HepG2 (cell line): ENCODE results near the gene NOXA1. TPM values are rescaled to one million over a fixed set of nuclear protein-coding genes. Genes with fewer than 3 reads are reported as not detected.

Experiments used
- ATAC-seq: fragments of 200-7000 bp; cut with Tn5 transposase; 3 replicates; pipeline ENCODE4 v1.9.1; 2020; ENCODE audit warnings: mild to moderate bottlenecking, moderate library complexity
- BruUV-seq: library from RNA; stranded (reverse); fragments of 400-500 nt; replicated peaks from 2 replicates; lab custom pipeline; 2021; lab: Mats Ljungman, UMichigan
- CTCF ChIA-PET: fragments of 300-600 bp; formaldehyde crosslinking; extraction: SDS; loops from one replicate; lab custom pipeline; 2021; ENCODE audit warnings: low total read pairs, inconsistent platforms, low intra/inter-chr PET ratio; lab: Yijun Ruan, JAX
- POLR2A ChIA-PET: fragments of 350-600 bp; sonication (Branson Sonifier 250); formaldehyde crosslinking; loops from one replicate; lab custom pipeline; 2020; ENCODE audit warnings: antibody characterized with exemption, inconsistent platforms; lab: Yijun Ruan, JAX
- DNase-seq: peaks from one replicate; pipeline ENCODE4 v3.0.0-alpha.2; 2015; ENCODE audit warnings: low spot score
- FAIRE-seq: peaks from 3 replicates; lab custom pipeline; 2011; peaks lifted over from hg19 to GRCh38; lab: Jason Lieb, UNC
- H2AFZ ChIP-seq: one replicate; pipeline ENCODE4 v1.6.1; 2011; ENCODE audit warnings: low read length, inconsistent platforms
- H3K27ac ChIP-seq: fragments of 300-600 bp; 3 replicates; pipeline ENCODE4 v1.8.0; 2011; ENCODE audit warnings: mixed run types, mild to moderate bottlenecking, mixed read lengths, low read length, inconsistent platforms; ENCODE audit not compliant: insufficient read depth; ENCODE audit errors: extremely low read length
- H3K27me3 ChIP-seq, 2 experiments: fragments of 200-600 bp in 1 of 2; 2 replicates in 1 of 2; 3 replicates in 1 of 2; pipeline versions ENCODE4 v1.6.0 to v1.8.0; 2011; ENCODE audit warnings: low read length in 2 of 2, mild to moderate bottlenecking in 2 of 2, moderate library complexity in 2 of 2, inconsistent platforms in 1 of 2; ENCODE audit not compliant: insufficient read depth in 2 of 2, control insufficient read depth in 1 of 2
- H3K36me3 ChIP-seq, 2 experiments: fragments of 200-600 bp in 1 of 2; replicated peaks in 1 of 2; 2 replicates in 1 of 2; 3 replicates in 1 of 2; pipeline versions ENCODE4 v1.5.1 to v1.8.0; 2011; ENCODE audit warnings: low read length in 2 of 2, inconsistent platforms in 1 of 2; ENCODE audit not compliant: insufficient read depth in 2 of 2, control insufficient read depth in 1 of 2
- H3K4me1 ChIP-seq: 2 replicates; pipeline ENCODE4 v1.5.1; 2012; ENCODE audit warnings: low read length, inconsistent platforms; ENCODE audit not compliant: insufficient read depth
- H3K4me2 ChIP-seq: 2 replicates; pipeline ENCODE4 v1.6.0; 2011; ENCODE audit warnings: low read depth, low read length, inconsistent platforms
- H3K4me3 ChIP-seq, 3 experiments: fragments of 200-600 bp in 1 of 3; sonication (generic), shearing (Covaris generic) in 1 of 3; replicated peaks in 1 of 3; 2 replicates each; pipeline ENCODE4 v1.5.1; 2011 to 2016; ENCODE audit warnings: low read length in 3 of 3, inconsistent platforms in 2 of 3, low read depth in 2 of 3, mild to moderate bottlenecking in 2 of 3, control low read depth in 1 of 3, mixed read lengths in 1 of 3; ENCODE audit not compliant: insufficient read depth in 1 of 3
- H3K79me2 ChIP-seq: one replicate; pipeline ENCODE4 v1.6.1; 2011; ENCODE audit warnings: low read length, inconsistent platforms; ENCODE audit not compliant: insufficient read depth
- H3K9ac ChIP-seq: 2 replicates; pipeline ENCODE4 v1.6.0; 2011; ENCODE audit warnings: mild to moderate bottlenecking, low read depth, low read length, inconsistent platforms; ENCODE audit not compliant: insufficient read depth
- H3K9me3 ChIP-seq: 2 replicates; pipeline ENCODE4 v1.5.1; 2012; ENCODE audit warnings: mild to moderate bottlenecking, low read length
- H4K20me1 ChIP-seq: 2 replicates; pipeline ENCODE4 v1.6.0; 2011; ENCODE audit warnings: inconsistent platforms, mild to moderate bottlenecking, low read length, moderate library complexity; ENCODE audit not compliant: insufficient read depth
- IRF1 ChIP-seq: sonication (generic); formaldehyde crosslinking; IDR thresholded peaks from 2 replicates; pipeline ENCODE4 v1.4.0; 2020; ENCODE audit warnings: low read depth, mild to moderate bottlenecking, missing genetic modification reagents
- MAFF ChIP-seq: IDR thresholded peaks from 2 replicates; pipeline ENCODE4 v1.6.1; 2011; ENCODE audit warnings: low read depth, low read length, improper control_type of control experiment
- MBD4 ChIP-seq: IDR thresholded peaks from 2 replicates; pipeline ENCODE4 v1.6.1; 2012; ENCODE audit warnings: low read length, inconsistent platforms, borderline replicate concordance
- ZNF24 ChIP-seq: fragments of 450-650 bp; IDR thresholded peaks from 2 replicates; pipeline ENCODE4 v1.6.1; 2017; ENCODE audit warnings: antibody characterized with exemption, mild to moderate bottlenecking
- ZNF383 ChIP-seq: sonication (generic); formaldehyde crosslinking; IDR thresholded peaks from 2 replicates; pipeline ENCODE4 v1.4.0; 2020; ENCODE audit warnings: missing genetic modification reagents, mild to moderate bottlenecking, borderline replicate concordance
- ZNF589 ChIP-seq: sonication (generic); formaldehyde crosslinking; conservative IDR thresholded peaks from 2 replicates; pipeline ENCODE4 v1.8.0; 2022; ENCODE audit warnings: mild to moderate bottlenecking, moderate library complexity, missing genetic modification reagents
- ZNF768 ChIP-seq: sonication (generic); formaldehyde crosslinking; IDR thresholded peaks from 2 replicates; pipeline ENCODE4 v1.4.0; 2020; ENCODE audit warnings: missing genetic modification reagents
- WGBS: methylation state at CpG from one replicate; pipeline ENCODE4 v1.1.6; 2017; ENCODE audit warnings: low lambda C conversion rate; 5-methylcytosine and 5-hydroxymethylcytosine counted together
- in situ Hi-C: cut with HindIII; loops from 2 replicates; pipeline ENCODE4 v1.10.0; 2017; ENCODE audit warnings: low pct_unique_long_range_greater_than_20kb; ENCODE audit not compliant: extremely low pct_ligation_motif_present
- intact Hi-C: fragments of 100-400 bp; cut with micrococcal nuclease; formaldehyde crosslinking; loops from one replicate; pipeline ENCODE4 v1.10.0; 2022; ENCODE audit not compliant: unreplicated experiment
- polyA plus RNA-seq, 8 experiments: library from polyadenylated mRNA; depleted of rRNA in 3 of 8; stranded (reverse) in 7 of 8; unstranded in 1 of 8; fragments of >200 nt; fragmentation: Illumina TruSeq in 4 of 8; extraction: Trizol in 4 of 8; gene quantifications; 2 replicates each; pipeline versions ENCODE4 v1.2.1 to v1.2.3, GENCODE V29; 2011 to 2016; ENCODE audit warnings: low read depth in 4 of 8, missing spikeins in 1 of 8, mixed read lengths in 1 of 8; ENCODE audit not compliant: insufficient read depth in 1 of 8
- total RNA-seq, 5 experiments: library from RNA; depleted of rRNA; stranded (reverse); fragments of >200 nt; fragmentation: Illumina TruSeq; extraction: Trizol; gene quantifications; 2 replicates each; pipeline ENCODE4 v1.2.3, GENCODE V29; 2016; ENCODE audit warnings: low read depth in 1 of 5
- TF ChIP-seq, protein P1 (sequence below): sonication (generic); formaldehyde crosslinking; IDR thresholded peaks from 2 replicates; pipeline ENCODE4 v1.9.0; 2021; ENCODE audit warnings: missing genetic modification reagents, borderline replicate concordance
- TF ChIP-seq, protein P2 (sequence below): sonication (generic); formaldehyde crosslinking; conservative IDR thresholded peaks from 2 replicates; pipeline ENCODE4 v1.8.0; 2022; ENCODE audit warnings: low read depth, missing genetic modification reagents

Gene NOXA1
- total and polyA plus RNA-seq, 2 of the 13 experiments (the other 11 are each of a cell fraction or from before 2014, with no cell fraction given), result 0.78 to 1.2 TPM

GRCh38 chr9:137410891-137411249, 12.3 kb upstream of the NOXA1 start:
- Histone ChIP-seq H3K27me3 (no peaks in the 10 kb centered on the region), H3K79me2 (no peaks in the 10 kb centered on the region), H3K4me2 (no peak overlapping the region), H3K36me3 (no peaks in the 10 kb centered on the region), H4K20me1 (no peaks in the 10 kb centered on the region), H3K4me1 (peaks cover 17% of the 10 kb centered on the region), H3K9me3 (no peaks in the 10 kb centered on the region), H3K4me3 (no peak overlapping the region), H3K9ac (no peak overlapping the region), H2AFZ (no peak overlapping the region), H3K27ac (no peak overlapping the region)
- ATAC-seq (no peak), DNase-seq (no peak), FAIRE-seq (no peak)
- ChIA-PET POLR2A (no interaction called here), CTCF (no interaction called here)
- in situ Hi-C loops (no loop called here), intact Hi-C loops (no loop called here)
- no peak for TF ChIP-seq ZNF24
- TF ChIP-seq MBD4, result no peak
- TF ChIP-seq, protein P1, sequence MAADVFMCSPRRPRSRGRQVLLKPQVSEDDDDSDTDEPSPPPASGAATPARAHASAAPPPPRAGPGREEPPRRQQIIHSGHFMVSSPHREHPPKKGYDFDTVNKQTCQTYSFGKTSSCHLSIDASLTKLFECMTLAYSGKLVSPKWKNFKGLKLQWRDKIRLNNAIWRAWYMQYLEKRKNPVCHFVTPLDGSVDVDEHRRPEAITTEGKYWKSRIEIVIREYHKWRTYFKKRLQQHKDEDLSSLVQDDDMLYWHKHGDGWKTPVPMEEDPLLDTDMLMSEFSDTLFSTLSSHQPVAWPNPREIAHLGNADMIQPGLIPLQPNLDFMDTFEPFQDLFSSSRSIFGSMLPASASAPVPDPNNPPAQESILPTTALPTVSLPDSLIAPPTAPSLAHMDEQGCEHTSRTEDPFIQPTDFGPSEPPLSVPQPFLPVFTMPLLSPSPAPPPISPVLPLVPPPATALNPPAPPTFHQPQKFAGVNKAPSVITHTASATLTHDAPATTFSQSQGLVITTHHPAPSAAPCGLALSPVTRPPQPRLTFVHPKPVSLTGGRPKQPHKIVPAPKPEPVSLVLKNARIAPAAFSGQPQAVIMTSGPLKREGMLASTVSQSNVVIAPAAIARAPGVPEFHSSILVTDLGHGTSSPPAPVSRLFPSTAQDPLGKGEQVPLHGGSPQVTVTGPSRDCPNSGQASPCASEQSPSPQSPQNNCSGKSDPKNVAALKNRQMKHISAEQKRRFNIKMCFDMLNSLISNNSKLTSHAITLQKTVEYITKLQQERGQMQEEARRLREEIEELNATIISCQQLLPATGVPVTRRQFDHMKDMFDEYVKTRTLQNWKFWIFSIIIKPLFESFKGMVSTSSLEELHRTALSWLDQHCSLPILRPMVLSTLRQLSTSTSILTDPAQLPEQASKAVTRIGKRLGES (CRISPR knock-in tag), result no peak
- TF ChIP-seq ZNF383 (CRISPR knock-in tag), result no peak
- TF ChIP-seq MAFF, result no peak
- TF ChIP-seq, protein P2, sequence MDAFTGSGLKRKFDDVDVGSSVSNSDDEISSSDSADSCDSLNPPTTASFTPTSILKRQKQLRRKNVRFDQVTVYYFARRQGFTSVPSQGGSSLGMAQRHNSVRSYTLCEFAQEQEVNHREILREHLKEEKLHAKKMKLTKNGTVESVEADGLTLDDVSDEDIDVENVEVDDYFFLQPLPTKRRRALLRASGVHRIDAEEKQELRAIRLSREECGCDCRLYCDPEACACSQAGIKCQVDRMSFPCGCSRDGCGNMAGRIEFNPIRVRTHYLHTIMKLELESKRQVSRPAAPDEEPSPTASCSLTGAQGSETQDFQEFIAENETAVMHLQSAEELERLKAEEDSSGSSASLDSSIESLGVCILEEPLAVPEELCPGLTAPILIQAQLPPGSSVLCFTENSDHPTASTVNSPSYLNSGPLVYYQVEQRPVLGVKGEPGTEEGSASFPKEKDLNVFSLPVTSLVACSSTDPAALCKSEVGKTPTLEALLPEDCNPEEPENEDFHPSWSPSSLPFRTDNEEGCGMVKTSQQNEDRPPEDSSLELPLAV, result no peak
- TF ChIP-seq ZNF768, result no peak
- no peak for TF ChIP-seq ZNF589
- no peak for TF ChIP-seq IRF1 (CRISPR knock-in tag)
- 86% methylated on average over 9 of the region's 15 CpGs for WGBS
- BruUV-seq, result no TSS peak
